Left colon (tissue), 2 donors: ENCODE data around the gene DNASE2. TPM values are rescaled to one million over a fixed set of nuclear protein-coding genes. Genes with fewer than 3 reads are reported as not detected.
"Not testable (repeated sequence)": the region's sequence is repeated elsewhere in the genome, so short reads cannot be mapped to it uniquely, and the experiment has no call there.

Source experiments
- ATAC-seq: fragments of 200-7000 bp; cut with Tn5 transposase; one replicate; pipeline ENCODE4 v1.9.1; 2020; ENCODE audit warnings: mild to moderate bottlenecking, moderate library complexity
- DNase-seq, 2 donors: peaks; one replicate each; pipeline ENCODE4 v3.0.0-alpha.2; 2020
- intact Hi-C, 2 donors: fragments of 100-400 bp; cut with DNase I in 1 of 2; cut with micrococcal nuclease in 1 of 2; formaldehyde crosslinking; loops; one replicate each; pipeline versions ENCODE4 v1.11.2 to v1.14.0; 2022; cut with DNase I, micrococcal nuclease
- long read RNA-seq: library from polyadenylated mRNA; unstranded; transcript quantifications from one replicate; pipeline ENCODE4 v2.0.0, GENCODE V29; 2021
- total RNA-seq, 2 donors: library from RNA; stranded (reverse); fragmentation: NEBNext Ultra II Directional; extraction: Animal tissue kit (Norgen Biotek cat#: 25700); gene quantifications; one replicate each; pipeline ENCODE4 v1.2.1, GENCODE V29; 2021
- donor health status: DM: no; HTN: no; CAD: no.
- donor health status: DM: yes; HTN: yes; CAD: no.

Gene DNASE2, protein sequence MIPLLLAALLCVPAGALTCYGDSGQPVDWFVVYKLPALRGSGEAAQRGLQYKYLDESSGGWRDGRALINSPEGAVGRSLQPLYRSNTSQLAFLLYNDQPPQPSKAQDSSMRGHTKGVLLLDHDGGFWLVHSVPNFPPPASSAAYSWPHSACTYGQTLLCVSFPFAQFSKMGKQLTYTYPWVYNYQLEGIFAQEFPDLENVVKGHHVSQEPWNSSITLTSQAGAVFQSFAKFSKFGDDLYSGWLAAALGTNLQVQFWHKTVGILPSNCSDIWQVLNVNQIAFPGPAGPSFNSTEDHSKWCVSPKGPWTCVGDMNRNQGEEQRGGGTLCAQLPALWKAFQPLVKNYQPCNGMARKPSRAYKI
- total RNA-seq, result 10 to 100 TPM; 27.7 to 39.4 TPM
- long read RNA-seq, transcript DNASE2-201 (6 exons, 1,955 nt), result major isoform, 47 of 118 reads
- long read RNA-seq, partial matches to known transcripts, result 63 of 118 reads
- long read RNA-seq, other reads (novel, unspliced or antisense), result 4 of 118 reads

- ATAC-seq, result peak; percentile 78
- intact Hi-C loops, result loop anchor here in 1 of 2 donors (10.0 kb wide), 1 partner anchor 84 kb away; the partner anchor contains the start of gene DAND5
- DNase-seq, result peak; percentile 97 to 99
These were observed at the start of gene DNASE2 for GRCh38 chr19:12881172-12881808. TSS of gene DNASE2 (minus strand) at chr19:12881449. CDS start at chr19:12881375, 74 bp downstream.

DNA sequence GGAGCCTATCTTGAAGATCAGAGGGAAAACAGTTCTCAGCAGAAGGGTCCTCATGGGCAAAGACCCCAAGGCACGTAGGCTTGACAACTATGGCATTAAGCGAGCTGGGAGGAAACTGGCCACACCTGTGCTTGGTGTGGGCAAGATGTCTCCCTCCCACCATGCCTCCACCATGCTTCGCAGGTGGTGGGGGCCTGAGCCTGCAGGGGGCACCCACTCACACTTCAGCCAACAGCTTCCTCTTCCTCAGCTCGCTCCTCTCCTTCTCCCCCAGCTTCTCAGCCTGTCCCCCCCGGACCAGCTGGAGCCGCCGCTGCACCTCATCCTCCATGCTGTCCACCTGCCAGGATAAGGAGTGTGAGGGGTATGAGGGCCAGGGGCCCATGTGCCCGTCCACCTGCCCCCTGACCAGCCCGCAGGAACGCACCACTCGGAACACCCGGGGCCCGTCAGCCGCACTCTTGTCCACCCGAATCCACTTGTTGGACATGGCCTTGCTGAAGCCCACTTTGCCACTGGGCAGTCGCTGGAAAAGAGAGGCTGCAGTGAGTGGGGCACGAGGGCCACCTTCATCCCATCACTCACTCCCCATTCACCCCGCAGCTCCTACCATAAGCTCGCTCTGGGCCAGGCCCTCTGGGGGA lies 48.9 kb upstream of the DNASE2 start:
- DNase-seq (no peak), ATAC-seq (no peak)
- intact Hi-C loops, result no loop called here

GRCh38 chr19:12924621-12925310 lies 43.5 kb upstream of the DNASE2 start:
- no peak for DNase-seq
- no peak for ATAC-seq
- intact Hi-C loops, result no loop called here

- intact Hi-C loops, result no loop called here
- ATAC-seq (no peak), DNase-seq (no peak)
These were observed 41.7 kb upstream of the DNASE2 start for GRCh38 chr19:12922959-12923358.

GRCh38 chr19:12921047-12921446 lies 39.8 kb upstream of the DNASE2 start:
- DNase-seq, result no peak
- peak; percentile 1 for ATAC-seq
- intact Hi-C loops, result no loop called here

- ATAC-seq, result no peak
- intact Hi-C loops, result no loop called here
- no peak for DNase-seq
These were observed 37.0 kb upstream of the DNASE2 start for GRCh38 chr19:12918253-12918652.

DNA sequence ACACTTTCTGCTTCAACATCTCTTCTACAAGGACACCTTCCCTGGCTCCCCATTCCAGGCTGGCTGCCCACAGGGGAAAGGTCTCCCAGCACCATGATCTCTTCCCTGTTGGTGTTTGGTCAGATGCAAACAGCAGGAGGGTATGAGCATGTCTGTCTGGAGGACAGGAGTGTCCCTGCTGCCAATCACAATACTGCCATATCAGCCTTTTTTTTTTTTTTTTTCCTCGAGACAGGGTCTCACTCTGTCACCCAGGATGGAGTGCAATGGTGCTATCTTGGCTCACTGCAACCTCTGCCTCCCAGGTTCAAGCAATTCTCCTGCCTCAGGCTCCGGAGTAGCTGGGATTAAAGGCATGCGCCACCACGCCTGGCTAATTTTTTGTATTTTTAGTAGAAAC lies 34.6 kb upstream of the DNASE2 start:
- intact Hi-C loops, DNase-seq, ATAC-seq: not testable (repeated sequence)

DNA sequence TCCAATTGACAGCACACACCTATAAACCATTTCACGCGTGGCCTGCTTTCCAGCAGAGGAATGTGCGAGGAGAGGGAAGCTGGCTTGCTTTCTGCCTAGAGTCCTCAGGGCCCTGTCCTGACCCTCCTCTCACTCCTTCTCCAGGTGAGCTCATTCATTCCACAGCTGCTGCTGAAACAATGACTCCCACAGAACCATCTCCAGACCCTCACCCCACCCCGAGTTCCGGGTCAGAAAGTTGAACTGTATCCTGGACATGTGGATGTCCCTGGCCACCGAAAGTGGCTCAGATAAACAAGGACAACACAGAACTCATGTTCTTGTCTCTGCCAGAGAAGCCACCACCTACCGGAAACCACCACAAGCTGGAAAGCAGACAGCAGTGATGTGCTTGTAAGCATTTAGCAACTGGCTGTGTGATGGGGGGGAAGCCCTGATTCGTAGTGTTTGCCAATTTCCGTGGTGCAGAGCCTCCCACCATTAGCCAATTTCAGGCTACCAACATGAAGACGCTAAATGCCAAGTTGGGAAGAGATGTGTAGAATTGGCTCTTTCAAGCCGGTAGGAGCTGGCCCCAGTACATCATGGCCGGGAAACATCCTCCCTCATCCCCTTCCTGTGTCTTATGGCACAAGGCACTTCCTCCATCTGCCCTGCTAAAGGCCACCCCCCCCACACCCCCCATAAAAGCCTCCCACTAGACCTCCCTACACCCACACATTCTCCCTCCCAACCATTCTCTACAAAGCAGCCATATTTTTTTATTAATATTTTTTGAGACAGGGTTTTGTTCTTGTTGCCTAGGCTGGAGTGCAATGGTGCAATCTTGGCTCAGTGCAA lies 32.8 kb upstream of the DNASE2 start:
- DNase-seq (peak in 1 of 2 donors; percentile 34), ATAC-seq (no peak)
- intact Hi-C loops, result no loop called here

DNA sequence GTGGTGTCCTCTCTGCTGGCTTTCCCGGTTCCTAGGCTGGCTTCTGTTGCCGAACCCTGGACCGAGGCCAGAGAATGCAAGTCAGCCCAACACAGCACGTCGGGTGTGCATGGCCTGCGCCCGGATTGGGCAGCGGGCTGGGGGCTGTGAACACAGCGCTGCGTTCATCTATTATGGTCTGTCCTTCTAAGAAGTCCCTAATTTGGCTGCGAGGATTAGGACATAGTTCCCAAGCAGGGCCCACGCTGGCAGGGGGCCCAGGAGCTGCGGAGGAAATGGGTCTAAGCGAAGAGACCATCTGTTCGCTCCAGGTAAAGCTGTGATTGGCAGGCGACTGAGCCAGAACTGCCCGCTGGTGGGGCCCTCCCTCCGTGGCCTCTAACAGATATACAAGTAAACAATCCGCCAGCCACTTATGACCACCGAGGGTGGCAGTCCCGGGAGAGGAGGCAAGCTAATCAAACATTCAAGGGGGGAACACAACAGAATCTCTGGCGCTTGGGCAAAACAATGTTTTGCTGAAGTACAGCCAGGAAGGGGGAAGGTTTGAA lies 31.8 kb upstream of the DNASE2 start:
- DNase-seq (peak; percentile 48 to 75), ATAC-seq (peak; percentile 62)
- intact Hi-C loops, result no loop called here

DNA sequence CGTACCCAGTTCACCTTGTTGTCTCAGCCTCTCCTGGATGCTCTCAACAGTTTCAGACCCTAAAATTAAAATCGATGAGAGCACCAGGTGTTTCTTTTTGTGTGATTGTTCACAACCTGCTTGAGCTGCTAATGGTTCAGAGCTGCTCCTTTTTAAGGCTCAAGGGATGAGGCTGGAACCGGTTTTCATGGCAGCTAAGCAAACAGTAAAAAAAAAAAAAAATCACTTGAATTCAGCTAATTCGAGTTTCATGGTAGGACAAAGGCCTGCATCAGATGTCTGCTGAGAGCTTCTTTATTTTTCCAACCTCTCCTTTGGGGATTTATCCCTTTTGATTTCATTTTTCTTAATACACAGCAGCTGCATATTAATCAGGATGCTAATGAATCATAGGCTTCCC lies 31.3 kb upstream of the DNASE2 start:
- intact Hi-C loops, result no loop called here

GRCh38 chr19:12907166-12907565 lies 25.9 kb upstream of the DNASE2 start:
- DNase-seq (no peak), ATAC-seq (peak; percentile 92)
- intact Hi-C loops, result no loop called here

More for the DNA sequence above, 31.3 kb upstream of the DNASE2 start:
- ATAC-seq, result no peak
- no peak for DNase-seq

GRCh38 chr19:12899891-12900518 lies 18.8 kb upstream of the DNASE2 start:
- ATAC-seq, result no peak

GRCh38 chr19:12896460-12896859 lies 15.2 kb upstream of the DNASE2 start:
- DNase-seq, result no peak
- ATAC-seq, result no peak
- intact Hi-C loops, result no loop called here

More at GRCh38 chr19:12899891-12900518, 18.8 kb upstream of the DNASE2 start:
- intact Hi-C loops, result no loop called here
- no peak for DNase-seq

DNA sequence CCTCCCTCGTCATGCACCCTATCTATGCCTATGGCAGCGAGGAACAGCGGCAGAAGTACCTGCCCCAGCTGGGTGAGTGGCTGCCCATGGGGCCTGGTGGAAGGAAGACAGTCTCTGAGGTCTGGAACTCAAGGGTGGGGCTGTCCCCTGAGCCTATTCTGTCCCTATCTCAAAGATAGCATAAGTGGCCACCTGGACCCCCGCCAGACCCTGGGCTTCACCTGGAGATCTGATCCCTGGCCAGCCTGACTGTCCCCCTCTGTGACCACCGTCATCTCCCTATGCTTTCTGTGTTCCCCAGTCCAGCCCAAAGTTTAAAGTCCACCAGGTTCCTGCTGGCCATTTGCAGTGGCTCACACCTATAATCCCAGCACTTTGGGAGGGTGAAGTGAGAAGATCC lies 12.3 kb upstream of the DNASE2 start:
- intact Hi-C loops, result no loop called here
- DNase-seq (no peak), ATAC-seq (no peak)

DNA sequence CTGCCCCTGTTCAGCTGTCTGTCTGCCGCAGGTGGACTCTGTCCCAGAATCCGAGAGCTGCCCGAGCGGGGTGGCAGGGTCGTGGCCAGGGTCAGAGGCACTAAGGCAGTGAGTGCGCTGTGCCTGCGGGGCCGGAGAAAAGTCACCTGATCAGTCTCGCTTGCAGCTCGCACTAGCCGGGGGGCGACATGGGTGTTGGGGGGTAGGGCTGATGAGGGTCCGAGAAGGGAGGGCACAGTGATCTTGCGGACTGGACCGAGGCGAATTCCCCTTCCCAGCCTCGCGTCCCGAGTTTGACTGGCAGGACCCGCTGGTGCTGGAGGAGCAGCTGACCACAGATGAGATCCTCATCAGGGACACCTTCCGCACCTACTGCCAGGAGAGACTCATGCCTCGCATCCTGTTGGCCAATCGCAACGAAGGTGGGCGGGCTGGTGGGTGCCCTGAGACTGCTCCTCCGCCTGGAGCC lies 10.3 kb upstream of the DNASE2 start:
- peak; percentile 10 for ATAC-seq

GRCh38 chr19:12890787-12891552 lies 9.7 kb upstream of the DNASE2 start, which contains the start of gene GCDH:
TSS of gene GCDH (plus strand) at chr19:12891160. CDS start at chr19:12891305, 145 bp downstream.
- DNase-seq (peak; percentile 97 to 99), ATAC-seq (peak; percentile 95)
- intact Hi-C loops, result no loop called here

More for the DNA sequence above, 10.3 kb upstream of the DNASE2 start:
- DNase-seq, result peak in 1 of 2 donors; percentile 30
- intact Hi-C loops, result no loop called here
